PFSK-1 (cell line): ENCODE data around the gene USP49.

Experiments used
- FOXP2 ChIP-seq: optimal IDR thresholded peaks from 2 replicates; pipeline ENCODE3; 2011; ENCODE audit warnings: borderline replicate concordance, control low read depth, inconsistent platforms; ENCODE audit not compliant: insufficient read depth; ENCODE audit errors: extremely low read length, extremely low read depth
- POLR2AphosphoS5 ChIP-seq: IDR thresholded peaks from 2 replicates; pipeline ENCODE4 v1.6.1; 2012; ENCODE audit warnings: low read depth, mild to moderate bottlenecking, control low read depth, low read length, moderate library complexity
- SIN3A ChIP-seq: IDR thresholded peaks from 2 replicates; pipeline ENCODE4 v1.6.1; 2012; ENCODE audit warnings: mild to moderate bottlenecking, low read length, moderate library complexity, borderline replicate concordance; ENCODE audit not compliant: insufficient read depth
- TAF1 ChIP-seq: IDR thresholded peaks from 2 replicates; pipeline ENCODE4 v1.6.1; 2012; ENCODE audit warnings: low read length, control low read depth, borderline replicate concordance; ENCODE audit not compliant: insufficient read depth
- TF ChIP-seq, protein P1 (sequence below), 2 experiments: IDR thresholded peaks; 2 replicates each; pipeline versions ENCODE4 v1.6.1 to v1.8.0; 2011 to 2012; ENCODE audit warnings: low read depth in 2 of 2, low read length in 2 of 2, control low read depth in 1 of 2, inconsistent platforms in 1 of 2, mild to moderate bottlenecking in 1 of 2, moderate library complexity in 1 of 2; ENCODE audit not compliant: insufficient read depth in 1 of 2

The USP49 gene

DNA sequence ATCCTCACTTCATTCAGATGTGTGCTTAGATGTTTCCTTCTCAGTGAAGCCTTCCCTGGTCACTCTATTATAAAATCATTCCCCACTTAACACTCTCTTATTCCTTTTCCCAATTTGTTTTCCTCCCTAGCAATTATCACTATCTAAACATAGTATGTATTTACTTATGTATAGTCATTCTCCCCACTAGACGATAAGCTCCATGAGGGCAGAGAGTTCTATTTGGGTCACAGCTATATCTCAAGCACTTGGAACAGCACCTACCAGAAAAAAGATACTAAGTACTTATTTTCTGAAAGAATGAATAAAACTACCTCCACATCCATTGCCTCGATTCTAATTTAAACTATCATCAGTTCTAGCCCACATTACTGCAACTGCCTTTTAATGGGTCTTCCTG is 36.5 kb downstream of the USP49 start:
- TF ChIP-seq, protein P1, sequence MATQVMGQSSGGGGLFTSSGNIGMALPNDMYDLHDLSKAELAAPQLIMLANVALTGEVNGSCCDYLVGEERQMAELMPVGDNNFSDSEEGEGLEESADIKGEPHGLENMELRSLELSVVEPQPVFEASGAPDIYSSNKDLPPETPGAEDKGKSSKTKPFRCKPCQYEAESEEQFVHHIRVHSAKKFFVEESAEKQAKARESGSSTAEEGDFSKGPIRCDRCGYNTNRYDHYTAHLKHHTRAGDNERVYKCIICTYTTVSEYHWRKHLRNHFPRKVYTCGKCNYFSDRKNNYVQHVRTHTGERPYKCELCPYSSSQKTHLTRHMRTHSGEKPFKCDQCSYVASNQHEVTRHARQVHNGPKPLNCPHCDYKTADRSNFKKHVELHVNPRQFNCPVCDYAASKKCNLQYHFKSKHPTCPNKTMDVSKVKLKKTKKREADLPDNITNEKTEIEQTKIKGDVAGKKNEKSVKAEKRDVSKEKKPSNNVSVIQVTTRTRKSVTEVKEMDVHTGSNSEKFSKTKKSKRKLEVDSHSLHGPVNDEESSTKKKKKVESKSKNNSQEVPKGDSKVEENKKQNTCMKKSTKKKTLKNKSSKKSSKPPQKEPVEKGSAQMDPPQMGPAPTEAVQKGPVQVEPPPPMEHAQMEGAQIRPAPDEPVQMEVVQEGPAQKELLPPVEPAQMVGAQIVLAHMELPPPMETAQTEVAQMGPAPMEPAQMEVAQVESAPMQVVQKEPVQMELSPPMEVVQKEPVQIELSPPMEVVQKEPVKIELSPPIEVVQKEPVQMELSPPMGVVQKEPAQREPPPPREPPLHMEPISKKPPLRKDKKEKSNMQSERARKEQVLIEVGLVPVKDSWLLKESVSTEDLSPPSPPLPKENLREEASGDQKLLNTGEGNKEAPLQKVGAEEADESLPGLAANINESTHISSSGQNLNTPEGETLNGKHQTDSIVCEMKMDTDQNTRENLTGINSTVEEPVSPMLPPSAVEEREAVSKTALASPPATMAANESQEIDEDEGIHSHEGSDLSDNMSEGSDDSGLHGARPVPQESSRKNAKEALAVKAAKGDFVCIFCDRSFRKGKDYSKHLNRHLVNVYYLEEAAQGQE (IDR thresholded peaks at IDR 0.05; ENCODE audit: insufficient read depth in 1 of 2, low read depth in 2 of 2, low read length in 2 of 2), result no peak
- no peak for TF ChIP-seq SIN3A
- TF ChIP-seq POLR2AphosphoS5, result no peak
- TF ChIP-seq TAF1, result no peak
- no peak for TF ChIP-seq FOXP2

DNA sequence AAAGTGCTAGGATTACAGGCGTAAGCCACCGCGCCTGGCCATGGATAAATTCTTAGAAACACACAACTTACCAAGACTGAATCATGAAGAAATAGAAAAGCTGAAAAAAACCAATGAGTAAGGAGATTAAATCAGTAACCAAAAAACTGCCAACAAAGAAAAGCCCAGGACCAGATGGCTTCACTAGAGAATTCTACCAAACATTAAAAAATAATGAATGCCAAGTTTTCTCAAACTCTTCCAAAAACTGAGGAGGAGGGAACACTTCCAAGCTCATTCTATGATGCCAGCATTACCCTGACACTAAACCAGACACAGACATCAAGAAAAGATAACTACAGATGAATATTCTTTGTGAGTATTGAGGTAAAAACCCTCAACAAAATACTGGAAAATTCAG is 44.3 kb downstream of the USP49 start:
- TF ChIP-seq POLR2AphosphoS5 (no peak), SIN3A (no peak), FOXP2 (no peak), TAF1 (no peak)
- TF ChIP-seq, protein P1 (IDR thresholded peaks at IDR 0.05; ENCODE audit: insufficient read depth in 1 of 2, low read depth in 2 of 2, low read length in 2 of 2), result no peak

DNA sequence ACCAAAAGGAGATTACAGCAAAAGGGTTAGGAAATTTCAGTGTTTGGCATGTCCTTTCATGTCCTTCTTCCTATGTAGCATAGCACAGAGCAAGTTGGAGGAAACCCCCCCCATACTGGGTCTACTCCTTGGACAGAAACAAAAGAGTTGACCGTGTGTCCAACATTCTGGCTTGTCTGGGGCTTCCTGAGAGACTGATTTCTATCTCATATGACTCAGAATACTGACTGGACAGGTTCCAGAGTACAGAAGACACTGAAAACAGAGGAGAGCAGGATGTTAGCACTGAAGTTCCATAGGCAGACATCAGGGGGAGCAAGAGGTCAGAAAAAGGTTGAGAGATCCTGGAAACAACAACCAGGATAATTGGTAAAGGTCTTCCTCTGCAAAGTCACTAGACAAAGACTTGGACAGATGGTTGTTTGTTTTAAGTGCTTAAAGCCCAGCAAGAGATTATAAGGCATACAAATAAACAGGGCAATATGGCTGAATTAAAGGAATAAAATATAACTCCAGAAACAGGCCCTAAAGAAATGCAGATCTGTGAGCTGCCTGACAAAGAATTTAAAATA is 48.4 kb downstream of the USP49 start:
- TF ChIP-seq SIN3A, result 0 out of 2 replicates have a peak, but pooled peaks have one; percentile 42
- peak; percentile 49; the same call in 1 of the 2 replicates for TF ChIP-seq TAF1
- TF ChIP-seq, protein P1 (IDR thresholded peaks at IDR 0.05; ENCODE audit: insufficient read depth in 1 of 2, low read depth in 2 of 2, low read length in 2 of 2), result no peak

DNA sequence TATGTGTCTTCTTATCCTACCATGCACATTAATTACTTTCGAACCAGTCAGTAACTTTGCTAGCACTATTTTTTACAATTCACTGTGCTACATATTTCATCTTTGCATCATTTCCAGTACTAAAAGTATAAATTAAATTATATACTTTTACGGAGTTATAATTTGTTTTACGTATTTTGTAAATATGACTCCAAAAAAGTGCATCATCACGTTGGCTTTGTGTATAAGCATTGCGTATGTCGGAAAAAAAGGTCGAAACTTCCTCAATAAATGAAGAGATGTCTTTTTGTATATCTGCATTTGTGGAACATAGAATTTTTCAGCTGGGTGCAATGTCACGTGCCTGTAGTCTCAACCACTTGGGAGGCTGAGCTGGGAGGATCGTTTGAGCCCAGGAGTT is 52.0 kb downstream of the USP49 start:
- TF ChIP-seq SIN3A (no peak), POLR2AphosphoS5 (no peak), TAF1 (no peak), FOXP2 (no peak)
- TF ChIP-seq, protein P1 (IDR thresholded peaks at IDR 0.05; ENCODE audit: insufficient read depth in 1 of 2, low read depth in 2 of 2, low read length in 2 of 2), result no peak

DNA sequence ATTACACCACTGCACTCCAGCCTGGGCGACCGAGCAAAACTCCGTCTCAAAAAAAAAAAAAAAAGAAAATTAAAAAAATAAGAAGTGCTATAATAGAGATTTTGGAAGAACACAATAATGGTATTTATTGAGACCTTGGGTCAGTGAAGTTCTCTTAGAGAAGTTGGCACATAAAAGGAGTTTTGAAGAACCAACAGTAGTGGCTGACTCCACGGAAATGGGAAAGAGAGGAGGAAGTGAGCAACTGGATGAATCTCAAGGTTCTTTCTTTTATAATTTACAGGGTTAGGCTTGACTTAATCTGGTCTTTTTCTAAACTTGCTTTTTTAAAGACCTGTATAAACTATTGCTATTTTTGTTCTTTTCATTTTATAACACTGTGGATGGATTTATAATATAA is 54.8 kb downstream of the USP49 start:
- no peak for TF ChIP-seq FOXP2
- no peak for TF ChIP-seq TAF1
- TF ChIP-seq, protein P1 (IDR thresholded peaks at IDR 0.05; ENCODE audit: insufficient read depth in 1 of 2, low read depth in 2 of 2, low read length in 2 of 2), result no peak
- TF ChIP-seq SIN3A, result no peak
- TF ChIP-seq POLR2AphosphoS5, result no peak
